PC-3 (cell line): Measurements from ENCODE around the gene WDFY4. TPM values are rescaled to one million over a fixed set of nuclear protein-coding genes. Genes with fewer than 3 reads are reported as not detected.

ENCODE experiments used
- ATAC-seq: fragments of 200-7000 bp; cut with Tn5 transposase; 2 replicates; pipeline ENCODE4 v1.9.1; 2020; ENCODE audit warnings: mild to moderate bottlenecking, moderate library complexity
- BruUV-seq: library from RNA; stranded (reverse); fragments of 400-500 nt; replicated peaks from 2 replicates; lab custom pipeline; 2021; lab: Mats Ljungman, UMichigan
- CTCF ChIA-PET: fragments of 300-600 bp; sonication (Branson Sonifier 250); formaldehyde crosslinking; loops from one replicate; lab custom pipeline; 2022; ENCODE audit warnings: antibody characterized with exemption; lab: Charles Lee
- POLR2A ChIA-PET: fragments of 300-600 bp; sonication (Branson Sonifier 250); formaldehyde crosslinking; loops from one replicate; lab custom pipeline; 2022; ENCODE audit warnings: antibody characterized with exemption; ENCODE audit not compliant: unreplicated experiment; lab: Charles Lee
- DNase-seq: peaks from one replicate; pipeline ENCODE4 v3.0.0-alpha.2; 2015
- H2AFZ ChIP-seq: fragments of 300-600 bp; sonication (generic); 2 replicates; pipeline ENCODE4 v1.6.0; 2016; ENCODE audit warnings: antibody characterized with exemption, low read length
- H3F3A ChIP-seq: fragments of 300-600 bp; sonication (generic); one replicate; pipeline ENCODE4 v1.6.0; 2017; ENCODE audit warnings: antibody characterized with exemption, low read length, control low read depth, mild to moderate bottlenecking; ENCODE audit not compliant: unreplicated experiment
- H3K27ac ChIP-seq: fragments of 300-600 bp; sonication (generic); 2 replicates; pipeline ENCODE4 v1.5.1; 2016; ENCODE audit warnings: mild to moderate bottlenecking, low read length
- H3K27me3 ChIP-seq: fragments of 300-600 bp; sonication (generic); 2 replicates; pipeline ENCODE4 v1.6.1; 2016; ENCODE audit warnings: low read length, mixed read lengths
- H3K36me3 ChIP-seq: fragments of 300-600 bp; sonication (generic); 2 replicates; pipeline ENCODE4 v1.6.1; 2016; ENCODE audit warnings: low read depth, mixed run types, low read length, mixed read lengths
- H3K4me1 ChIP-seq: fragments of 300-600 bp; sonication (generic); 2 replicates; pipeline ENCODE4 v1.5.1; 2016; ENCODE audit warnings: low read length; ENCODE audit not compliant: insufficient read depth
- H3K4me2 ChIP-seq: fragments of 300-600 bp; sonication (generic); 2 replicates; pipeline ENCODE4 v1.6.0; 2016; ENCODE audit warnings: low read length
- H3K4me3 ChIP-seq: fragments of 300-600 bp; sonication (generic); 2 replicates; pipeline ENCODE4 v1.5.1; 2016; ENCODE audit warnings: mild to moderate bottlenecking, low read length, mixed read lengths
- H3K79me2 ChIP-seq: fragments of 300-600 bp; sonication (generic); 2 replicates; pipeline ENCODE4 v1.6.1; 2017; ENCODE audit warnings: low read length, mixed read lengths
- H3K9ac ChIP-seq: fragments of 300-600 bp; sonication (generic); 2 replicates; pipeline ENCODE4 v1.6.0; 2016; ENCODE audit warnings: mild to moderate bottlenecking, low read length
- H3K9me2 ChIP-seq: fragments of 300-600 bp; sonication (generic); replicated peaks from 2 replicates; pipeline ENCODE4 v1.6.1; 2016; ENCODE audit warnings: mixed run types, low read length, mixed read lengths
- H3K9me3 ChIP-seq: fragments of 300-600 bp; sonication (generic); 2 replicates; pipeline ENCODE4 v1.6.1; 2016; ENCODE audit warnings: low read length, mixed read lengths
- H4K20me1 ChIP-seq: fragments of 300-600 bp; sonication (generic); 2 replicates; pipeline ENCODE4 v1.6.1; 2016; ENCODE audit warnings: low read length, mixed read lengths
- EZH2 ChIP-seq: fragments of 300-600 bp; sonication (generic); IDR thresholded peaks from one replicate; pipeline ENCODE4 v1.6.1; 2017; ENCODE audit warnings: antibody characterized with exemption, mild to moderate bottlenecking, low read length; ENCODE audit not compliant: unreplicated experiment
- EZH2phosphoT487 ChIP-seq: fragments of 300-600 bp; sonication (generic); IDR thresholded peaks from 2 replicates; pipeline ENCODE4 v1.6.1; 2018; ENCODE audit warnings: mild to moderate bottlenecking, antibody characterized with exemption, low read length, borderline replicate concordance
- intact Hi-C: fragments of 100-400 bp; cut with micrococcal nuclease; formaldehyde crosslinking; loops from 2 replicates; pipeline ENCODE4 v1.9.0; 2023
- total RNA-seq: library from RNA; depleted of rRNA; stranded (reverse); fragments of >200 nt; gene quantifications from 2 replicates; pipeline ENCODE4 v1.2.3, GENCODE V29; 2014
- TF ChIP-seq, protein P1 (sequence below): fragments of 300-600 bp; sonication (generic); conservative IDR thresholded peaks from 2 replicates; pipeline ENCODE4 v1.5.1; 2017; ENCODE audit warnings: antibody characterized with exemption, low read depth, mild to moderate bottlenecking, low read length

The WDFY4 gene
- total RNA-seq, 1 experiment from 2014 or later, result not detected

GRCh38 chr10:48773580-48773979 is 88.9 kb downstream of the WDFY4 start:
- no TSS peak for BruUV-seq
- no peaks in the 10 kb centered on the region for H3K4me1 ChIP-seq
- ATAC-seq (no peak), DNase-seq (no peak)
- no peak overlapping the region for H3K4me3 ChIP-seq
- no peaks in the 10 kb centered on the region for H3K36me3 ChIP-seq
- H3F3A ChIP-seq, result no peaks in the 10 kb centered on the region
- no peak overlapping the region for H3K27ac ChIP-seq
- H3K4me2 ChIP-seq, result no peak overlapping the region
- H3K9me2 ChIP-seq, result no peaks in the 10 kb centered on the region
- intact Hi-C loops, result no loop called here
- no peaks in the 10 kb centered on the region for H4K20me1 ChIP-seq
- peaks cover 59% of the 10 kb centered on the region for H3K27me3 ChIP-seq
- TF ChIP-seq EZH2 (no peak), EZH2phosphoT487 (no peak)
- TF ChIP-seq, protein P1, sequence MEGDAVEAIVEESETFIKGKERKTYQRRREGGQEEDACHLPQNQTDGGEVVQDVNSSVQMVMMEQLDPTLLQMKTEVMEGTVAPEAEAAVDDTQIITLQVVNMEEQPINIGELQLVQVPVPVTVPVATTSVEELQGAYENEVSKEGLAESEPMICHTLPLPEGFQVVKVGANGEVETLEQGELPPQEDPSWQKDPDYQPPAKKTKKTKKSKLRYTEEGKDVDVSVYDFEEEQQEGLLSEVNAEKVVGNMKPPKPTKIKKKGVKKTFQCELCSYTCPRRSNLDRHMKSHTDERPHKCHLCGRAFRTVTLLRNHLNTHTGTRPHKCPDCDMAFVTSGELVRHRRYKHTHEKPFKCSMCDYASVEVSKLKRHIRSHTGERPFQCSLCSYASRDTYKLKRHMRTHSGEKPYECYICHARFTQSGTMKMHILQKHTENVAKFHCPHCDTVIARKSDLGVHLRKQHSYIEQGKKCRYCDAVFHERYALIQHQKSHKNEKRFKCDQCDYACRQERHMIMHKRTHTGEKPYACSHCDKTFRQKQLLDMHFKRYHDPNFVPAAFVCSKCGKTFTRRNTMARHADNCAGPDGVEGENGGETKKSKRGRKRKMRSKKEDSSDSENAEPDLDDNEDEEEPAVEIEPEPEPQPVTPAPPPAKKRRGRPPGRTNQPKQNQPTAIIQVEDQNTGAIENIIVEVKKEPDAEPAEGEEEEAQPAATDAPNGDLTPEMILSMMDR, result no peak
- ChIA-PET CTCF (no interaction called here), POLR2A (no interaction called here)
- no peaks in the 10 kb centered on the region for H3K79me2 ChIP-seq
- H3K9ac ChIP-seq, result no peak overlapping the region
- no peaks in the 10 kb centered on the region for H3K9me3 ChIP-seq
- H2AFZ ChIP-seq, result no peak overlapping the region

- Histone ChIP-seq H4K20me1 (no peaks in the 10 kb centered on the region), H3F3A (no peaks in the 10 kb centered on the region), H3K4me1 (no peaks in the 10 kb centered on the region), H3K4me2 (no peak overlapping the region), H3K79me2 (no peaks in the 10 kb centered on the region), H3K9me3 (no peaks in the 10 kb centered on the region), H3K27ac (no peak overlapping the region), H3K9me2 (no peaks in the 10 kb centered on the region), H3K9ac (no peak overlapping the region), H3K36me3 (no peaks in the 10 kb centered on the region), H3K27me3 (peaks cover 52% of the 10 kb centered on the region), H3K4me3 (no peak overlapping the region), H2AFZ (no peak overlapping the region)
- no TSS peak for BruUV-seq
- ATAC-seq (no peak), DNase-seq (no peak)
- ChIA-PET POLR2A (no interaction called here), CTCF (no interaction called here)
- intact Hi-C loops, result no loop called here
- TF ChIP-seq, protein P1, result no peak
- no peak for TF ChIP-seq EZH2
- TF ChIP-seq EZH2phosphoT487, result no peak
Observed at GRCh38 chr10:48774416-48775205, 89.9 kb downstream of the WDFY4 start.

- DNase-seq (no peak), ATAC-seq (no peak)
- H3K27me3 ChIP-seq, result peaks cover 51% of the 10 kb centered on the region
- BruUV-seq, result no TSS peak
- no peaks in the 10 kb centered on the region for H3F3A ChIP-seq
- no peaks in the 10 kb centered on the region for H3K9me2 ChIP-seq
- H3K4me2 ChIP-seq, result no peak overlapping the region
- no peak overlapping the region for H3K4me3 ChIP-seq
- no peaks in the 10 kb centered on the region for H4K20me1 ChIP-seq
- H3K27ac ChIP-seq, result no peak overlapping the region
- POLR2A ChIA-PET, result no interaction called here
- H3K9me3 ChIP-seq, result no peaks in the 10 kb centered on the region
- TF ChIP-seq, protein P1, result no peak
- TF ChIP-seq EZH2 (no peak), EZH2phosphoT487 (no peak)
- H3K79me2 ChIP-seq, result no peaks in the 10 kb centered on the region
- CTCF ChIA-PET, result no interaction called here
- no peak overlapping the region for H3K9ac ChIP-seq
- no peaks in the 10 kb centered on the region for H3K36me3 ChIP-seq
- no peaks in the 10 kb centered on the region for H3K4me1 ChIP-seq
- H2AFZ ChIP-seq, result no peak overlapping the region
- intact Hi-C loops, result no loop called here
Observed at GRCh38 chr10:48775206-48775517, 90.5 kb downstream of the WDFY4 start.
